NCI-H510A treated with DMSO at 0.1 percent for 48 hours (cell line): ENCODE results near the gene NABP1.
"Not testable (repeated sequence)": the region's sequence is repeated elsewhere in the genome, so short reads cannot be mapped to it uniquely, and the experiment has no call there.

ENCODE experiments used
- DNase-seq: peaks from one replicate; lab custom pipeline; 2025; lab: John Stamatoyannopoulos, UW

Gene NABP1

DNA sequence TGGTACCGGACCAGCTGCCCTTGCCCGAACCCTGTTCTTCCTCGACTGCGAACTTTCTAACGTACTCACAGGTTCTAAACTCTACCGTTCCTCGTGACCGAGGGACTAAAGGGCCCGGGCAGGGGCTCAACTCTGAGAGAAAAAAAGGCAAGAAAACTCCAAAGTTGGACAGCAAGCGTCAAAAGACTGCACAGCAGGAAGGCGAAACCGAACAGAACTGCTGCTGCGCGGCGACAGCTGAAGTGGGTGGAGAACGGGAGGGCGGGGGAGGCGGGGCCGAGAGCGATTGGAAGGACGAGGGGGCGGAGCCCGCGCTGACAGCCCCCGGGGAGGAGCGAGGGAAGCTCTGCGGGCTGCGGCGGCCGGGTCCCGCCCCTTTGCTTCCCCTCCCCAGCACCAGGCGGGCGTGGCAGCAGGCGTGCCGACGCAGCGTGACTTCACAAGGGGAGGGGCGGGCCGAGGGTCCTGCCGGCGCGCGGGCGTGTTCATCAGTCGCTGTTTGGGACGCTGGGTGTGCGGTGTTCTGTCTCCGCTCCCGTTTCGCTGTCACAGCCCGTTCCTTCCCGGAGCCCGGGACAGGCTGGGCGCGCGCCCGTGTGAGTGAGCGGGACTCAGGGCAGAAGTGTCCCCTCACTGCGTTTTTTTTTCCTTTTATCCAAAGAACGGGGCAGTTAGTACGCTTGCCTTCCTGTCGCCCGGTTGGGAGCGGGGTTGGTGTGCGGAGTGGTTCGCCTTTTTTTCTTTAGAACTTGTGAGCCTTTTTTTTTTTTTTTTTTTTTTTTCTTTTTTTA lies at the start of gene NABP1:
Gene NABP1 (plus strand): TSS at position 491 of the 791 bp plus-strand sequence. CDS start 479 bp downstream, outside the sequence.
- DNase-seq, result peak; percentile 95

DNA sequence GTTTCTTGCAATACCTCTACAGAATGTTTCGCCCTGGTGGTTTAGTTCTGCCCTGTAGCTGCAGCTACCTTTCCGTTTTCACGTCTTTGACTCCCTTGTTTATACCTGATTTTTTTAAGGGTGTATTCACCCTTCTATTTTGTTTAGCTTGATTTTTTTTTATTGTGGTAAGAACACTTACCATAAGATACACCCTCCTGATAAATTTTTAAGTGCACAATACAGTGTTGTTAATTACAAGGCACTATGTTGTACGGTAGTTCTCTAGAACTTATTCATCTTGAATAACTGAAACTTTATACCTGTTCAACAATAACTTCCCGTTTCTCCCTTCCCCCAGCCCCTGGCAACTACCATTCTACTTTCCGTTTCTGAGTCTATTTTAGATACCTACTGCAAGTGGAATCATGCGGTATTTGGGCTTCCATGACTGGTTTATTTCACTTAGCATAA lies 48.9 kb upstream of the NABP1 start:
- DNase-seq, result no peak

DNA sequence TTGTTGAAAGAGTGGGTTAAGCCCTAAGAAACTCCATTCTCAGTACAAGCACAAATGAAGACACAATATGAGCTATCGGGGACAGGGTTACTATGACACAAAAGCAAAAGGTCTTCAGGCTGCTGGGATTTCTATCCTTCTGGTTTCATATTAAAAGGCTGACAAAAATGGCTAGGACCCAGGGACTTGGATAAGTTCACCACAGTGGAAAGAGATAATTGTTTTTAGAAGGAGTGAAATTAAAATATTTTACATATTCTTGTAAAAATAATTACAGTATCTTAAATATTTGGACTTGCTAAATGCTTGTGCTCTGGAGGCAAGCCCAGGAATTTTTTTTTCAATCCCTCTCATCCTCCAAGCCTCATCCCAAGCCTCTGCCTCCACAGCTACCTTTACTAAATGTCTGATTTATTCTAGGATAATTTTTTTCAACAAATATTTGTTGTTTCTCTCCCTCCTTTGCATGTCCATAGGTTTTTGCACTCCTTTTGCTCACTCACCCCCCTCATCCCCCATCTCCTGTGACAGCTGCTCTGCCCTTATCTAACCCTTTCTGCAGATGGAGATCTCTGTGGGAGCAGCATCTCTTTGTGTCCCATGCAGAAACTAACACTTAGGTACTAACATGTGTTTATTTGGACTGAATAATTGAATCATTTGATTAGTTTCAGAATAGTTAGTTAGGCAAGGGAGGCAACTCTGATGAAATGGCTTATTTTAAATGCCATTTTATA lies 47.8 kb upstream of the NABP1 start:
- DNase-seq, result no peak

GRCh38 chr2:191631754-191632153 lies 46.2 kb upstream of the NABP1 start:
- DNase-seq, result peak; percentile 13

- DNase-seq, result no peak
These were observed 45.5 kb upstream of the NABP1 start for GRCh38 chr2:191632426-191632825.

DNA sequence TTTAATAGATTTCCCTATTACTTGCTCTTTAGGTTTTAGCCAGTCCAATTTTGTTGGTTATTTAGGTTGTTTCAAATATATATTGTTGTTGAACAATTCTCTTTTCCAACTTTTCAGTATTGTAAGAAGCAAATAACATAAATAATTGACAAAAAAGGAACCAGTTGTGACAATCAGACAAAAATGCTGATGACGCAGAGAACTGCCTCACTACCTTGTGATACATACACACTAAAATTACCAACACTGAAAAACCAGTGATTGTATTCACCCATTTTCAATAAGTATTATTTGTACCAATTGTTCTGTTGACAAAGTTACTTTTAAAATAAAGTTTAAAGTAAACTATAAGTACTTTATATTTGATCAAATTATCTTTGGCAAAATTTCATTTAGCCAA lies 43.1 kb upstream of the NABP1 start:
- no peak for DNase-seq

GRCh38 chr2:191635333-191636234 lies 42.4 kb upstream of the NABP1 start:
- DNase-seq, result no peak

- DNase-seq, result no peak
These were observed 41.7 kb upstream of the NABP1 start for GRCh38 chr2:191636235-191636543.

GRCh38 chr2:191636586-191636985 lies 41.4 kb upstream of the NABP1 start:
- no peak for DNase-seq

- peak; percentile 68 for DNase-seq
These were observed 40.5 kb upstream of the NABP1 start for GRCh38 chr2:191637182-191638078.

DNA sequence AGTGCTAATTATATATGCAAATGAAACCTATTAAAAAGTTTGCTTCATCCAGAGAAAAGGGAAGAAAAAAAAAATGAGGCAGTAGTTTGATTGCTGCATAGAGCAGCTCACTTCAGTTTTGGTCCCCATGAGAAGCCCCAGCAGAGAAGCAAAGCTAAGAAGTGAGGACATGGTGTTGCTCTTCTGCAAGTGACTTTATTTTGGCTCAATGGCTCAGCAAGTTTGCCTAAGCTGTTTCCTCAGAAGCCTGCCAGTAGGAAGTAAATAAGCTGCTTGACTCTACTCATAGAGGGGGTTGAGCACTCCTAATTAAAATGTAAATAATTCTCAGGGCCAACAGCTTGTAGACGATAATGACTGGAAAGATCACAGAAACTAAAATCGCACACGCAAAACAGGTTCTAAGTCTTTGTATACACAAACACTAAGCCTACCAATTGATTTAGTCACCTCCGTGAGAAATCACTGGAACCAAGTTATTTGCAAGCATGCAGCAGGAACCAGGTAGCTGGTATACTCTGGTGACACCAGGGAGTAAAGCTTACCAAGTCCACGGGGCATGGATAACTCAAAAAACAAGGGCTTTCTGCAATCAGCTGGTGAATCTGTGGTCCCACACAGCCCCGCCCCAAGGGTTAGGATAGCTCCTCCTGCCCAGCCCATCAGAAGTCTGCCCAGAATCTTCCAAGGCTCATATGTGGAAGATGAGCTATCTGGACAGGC lies 39.7 kb upstream of the NABP1 start:
- peak; percentile 61 for DNase-seq

DNA sequence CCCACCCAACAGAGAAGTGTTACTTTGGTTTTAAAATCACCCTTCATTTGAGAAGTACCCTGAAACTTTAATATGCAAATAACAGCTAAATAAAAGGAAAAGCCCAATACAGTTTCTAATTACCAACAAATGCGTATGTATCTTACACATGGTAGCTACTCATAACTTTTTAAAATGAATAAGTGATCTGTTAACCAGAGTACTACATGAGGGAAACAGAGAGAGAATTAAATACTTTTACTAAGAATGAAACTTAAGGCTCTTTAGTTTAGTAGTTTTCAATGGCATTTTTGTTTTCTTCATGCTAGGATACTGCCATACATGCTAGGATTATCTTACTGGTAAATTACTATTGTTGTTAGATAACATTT lies 39.1 kb upstream of the NABP1 start:
- DNase-seq, result no peak

DNA sequence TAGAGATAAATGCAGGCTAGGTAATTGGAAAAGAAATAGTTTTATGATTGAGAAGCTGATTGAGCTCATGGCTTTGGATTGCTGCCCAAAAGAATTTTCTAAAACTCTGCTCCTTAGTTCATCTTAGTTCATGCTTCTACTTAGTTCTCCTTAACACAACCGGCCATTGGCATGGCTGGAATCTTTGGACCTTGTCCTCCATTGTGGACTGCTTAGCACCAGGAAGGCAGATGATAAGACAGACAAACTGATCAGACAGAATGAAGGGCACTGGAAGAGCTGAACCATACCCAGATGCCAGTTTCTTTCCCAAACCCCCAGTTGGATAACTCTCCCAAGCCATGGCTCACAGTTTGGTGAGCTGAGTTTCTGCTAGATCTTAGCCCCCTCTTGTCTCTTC lies 36.3 kb upstream of the NABP1 start:
- no peak for DNase-seq

DNA sequence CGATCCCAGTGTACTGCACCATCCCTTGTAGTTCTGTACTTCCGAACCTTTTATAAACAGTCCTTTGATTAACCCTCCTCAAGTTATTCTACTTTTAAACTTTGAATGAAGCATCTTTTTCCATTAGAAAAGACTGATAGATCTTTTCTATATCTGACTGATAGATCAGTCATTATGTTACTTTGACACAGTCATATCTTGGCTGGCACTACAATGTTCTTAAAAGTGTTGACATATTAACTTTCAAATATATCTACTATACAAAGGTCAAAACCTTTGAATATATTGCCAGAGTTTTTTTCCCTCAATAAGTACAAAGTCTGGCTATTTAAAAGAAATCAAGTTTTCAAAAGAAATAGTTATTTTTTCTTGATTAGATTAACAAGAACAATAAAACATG lies 35.4 kb upstream of the NABP1 start:
- DNase-seq, result no peak

GRCh38 chr2:191643429-191643828 lies 34.5 kb upstream of the NABP1 start:
- DNase-seq, result no peak

GRCh38 chr2:191644613-191645012 lies 33.3 kb upstream of the NABP1 start:
- DNase-seq, result not testable (repeated sequence)

GRCh38 chr2:191645032-191645431 lies 32.9 kb upstream of the NABP1 start:
- no peak for DNase-seq

DNA sequence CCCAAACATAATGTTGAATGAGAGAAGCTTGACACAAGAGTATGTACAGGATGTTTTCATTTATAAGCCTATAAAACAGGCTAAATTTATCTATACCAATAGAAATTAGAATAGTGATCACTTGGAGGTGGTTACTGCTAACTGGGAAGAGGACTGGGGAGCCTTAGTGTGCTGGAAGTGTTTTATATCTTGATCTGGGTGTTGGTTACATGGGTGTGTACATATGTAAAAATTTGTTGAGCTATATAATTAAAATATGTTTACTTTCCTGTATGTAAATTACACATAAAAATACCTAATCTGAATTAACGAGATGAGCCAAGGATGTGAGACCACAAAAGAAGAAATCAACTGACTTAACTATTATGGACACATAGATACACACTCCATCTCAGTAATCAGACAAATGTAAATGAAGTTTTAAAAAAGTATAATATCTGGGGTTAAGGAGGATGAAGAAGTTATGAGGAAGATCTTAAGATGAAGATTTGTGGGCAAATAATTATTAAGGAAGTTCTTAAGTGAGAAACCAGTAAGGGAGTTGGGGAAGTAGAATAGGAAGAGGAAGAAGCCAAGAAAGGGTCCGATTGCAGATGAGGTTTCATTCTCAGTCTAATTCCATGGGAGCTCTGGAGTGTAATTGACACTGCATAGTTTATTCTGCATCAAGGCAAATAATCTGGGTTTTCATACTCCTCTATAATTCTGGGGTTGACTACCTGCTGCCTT lies 32.3 kb upstream of the NABP1 start:
- no peak for DNase-seq

DNA sequence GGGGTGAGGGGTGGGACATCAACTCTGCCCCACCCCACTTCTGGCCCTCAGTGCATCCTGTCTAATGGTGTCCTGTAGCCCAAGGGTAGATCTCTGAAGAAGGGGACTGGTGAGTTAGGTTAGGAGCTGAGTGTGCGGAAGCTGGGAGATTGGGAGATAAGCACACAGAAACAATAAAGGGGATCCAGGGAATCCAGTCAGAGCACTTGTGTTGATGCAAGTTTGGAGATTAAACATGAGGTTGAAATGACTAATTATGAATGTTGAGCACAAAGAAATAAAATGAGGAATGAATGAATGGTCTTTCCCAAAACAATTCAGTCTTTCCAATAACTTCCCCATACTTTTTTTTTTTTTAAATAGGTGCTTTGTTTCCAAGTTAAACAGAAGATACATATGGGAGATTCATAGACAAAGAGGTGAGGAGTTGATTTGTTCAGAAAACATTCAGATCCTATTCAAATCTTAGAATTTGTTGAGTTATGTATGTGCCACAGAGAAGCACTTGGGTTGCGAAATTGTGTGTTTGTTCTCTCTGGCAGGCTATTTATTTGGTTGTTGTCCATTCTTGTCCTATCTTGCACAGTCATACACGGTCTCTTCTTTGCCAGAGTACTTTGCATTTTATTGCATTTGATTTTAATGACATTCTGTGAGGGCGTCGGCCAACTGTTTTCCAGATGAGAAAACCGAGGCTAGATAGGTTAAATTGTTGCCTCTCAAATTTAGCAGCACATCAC lies 31.6 kb upstream of the NABP1 start:
- no peak for DNase-seq
